GM10248 (cell line): ENCODE results near the gene PLA2G2C.
"Not testable (repeated sequence)": the region's sequence is repeated elsewhere in the genome, so short reads cannot be mapped to it uniquely, and the experiment has no call there.

Experiments
- CTCF ChIA-PET: fragments of 300-600 bp; sonication (Branson Sonifier 250); formaldehyde crosslinking; extraction: SDS; loops from one replicate; lab custom pipeline; 2021; ENCODE audit warnings: antibody characterized with exemption; lab: Yijun Ruan, JAX
- POLR2A ChIA-PET: fragments of 350-650 bp; sonication (Branson Sonifier 250); formaldehyde crosslinking; extraction: SDS; loops from one replicate; lab custom pipeline; 2020; ENCODE audit warnings: antibody characterized with exemption; lab: Yijun Ruan, JAX
- DNase-seq: peaks from one replicate; pipeline ENCODE4 v3.0.0; 2012; ENCODE audit errors: extremely low spot score
- TF ChIP-seq, protein P1 (sequence below): IDR thresholded peaks from 2 replicates; pipeline ENCODE4 v1.5.1; 2012; ENCODE audit warnings: mild to moderate bottlenecking, low read depth; ENCODE audit errors: extremely low read depth, missing control alignments, control extremely low read depth

The PLA2G2C gene

DNA sequence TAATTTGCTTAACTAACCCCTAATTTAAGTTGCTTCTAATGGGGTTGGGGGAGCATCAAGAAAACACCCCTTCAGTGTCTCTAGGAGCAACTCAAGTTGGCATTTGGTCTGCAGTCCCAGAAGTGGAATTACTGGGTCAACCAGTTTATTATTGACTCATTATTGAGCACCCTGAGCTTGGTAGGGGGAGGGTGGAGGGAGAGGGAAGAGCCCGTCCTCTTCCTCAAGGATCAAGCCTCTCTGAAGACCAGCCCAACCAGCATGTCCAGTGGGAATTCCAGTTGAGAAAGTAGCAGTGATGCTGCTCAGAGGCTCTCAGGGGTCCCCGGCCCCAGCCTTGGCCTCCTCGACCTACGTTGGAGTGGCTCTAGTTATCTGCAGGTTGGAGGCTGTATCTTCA lies 49.3 kb downstream of the PLA2G2C start:
- DNase-seq, result no peak
- ChIA-PET CTCF (interaction anchor here (1.4 to 1.5 kb wide), 2 partner anchors 11 to 35 kb away, joined by 3 read pairs; no protein-coding TSS in a partner anchor), POLR2A (no interaction called here)
- TF ChIP-seq, protein P1, sequence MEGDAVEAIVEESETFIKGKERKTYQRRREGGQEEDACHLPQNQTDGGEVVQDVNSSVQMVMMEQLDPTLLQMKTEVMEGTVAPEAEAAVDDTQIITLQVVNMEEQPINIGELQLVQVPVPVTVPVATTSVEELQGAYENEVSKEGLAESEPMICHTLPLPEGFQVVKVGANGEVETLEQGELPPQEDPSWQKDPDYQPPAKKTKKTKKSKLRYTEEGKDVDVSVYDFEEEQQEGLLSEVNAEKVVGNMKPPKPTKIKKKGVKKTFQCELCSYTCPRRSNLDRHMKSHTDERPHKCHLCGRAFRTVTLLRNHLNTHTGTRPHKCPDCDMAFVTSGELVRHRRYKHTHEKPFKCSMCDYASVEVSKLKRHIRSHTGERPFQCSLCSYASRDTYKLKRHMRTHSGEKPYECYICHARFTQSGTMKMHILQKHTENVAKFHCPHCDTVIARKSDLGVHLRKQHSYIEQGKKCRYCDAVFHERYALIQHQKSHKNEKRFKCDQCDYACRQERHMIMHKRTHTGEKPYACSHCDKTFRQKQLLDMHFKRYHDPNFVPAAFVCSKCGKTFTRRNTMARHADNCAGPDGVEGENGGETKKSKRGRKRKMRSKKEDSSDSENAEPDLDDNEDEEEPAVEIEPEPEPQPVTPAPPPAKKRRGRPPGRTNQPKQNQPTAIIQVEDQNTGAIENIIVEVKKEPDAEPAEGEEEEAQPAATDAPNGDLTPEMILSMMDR, result no peak

- TF ChIP-seq, protein P1, result no peak
- CTCF ChIA-PET, result interaction anchor here (1.4 to 1.5 kb wide), 2 partner anchors 10 to 34 kb away, joined by 3 read pairs; no protein-coding TSS in a partner anchor
- POLR2A ChIA-PET, result no interaction called here
- DNase-seq, result no peak
Observed at GRCh38 chr1:20136249-20136648, 50.1 kb downstream of the PLA2G2C start.

DNA sequence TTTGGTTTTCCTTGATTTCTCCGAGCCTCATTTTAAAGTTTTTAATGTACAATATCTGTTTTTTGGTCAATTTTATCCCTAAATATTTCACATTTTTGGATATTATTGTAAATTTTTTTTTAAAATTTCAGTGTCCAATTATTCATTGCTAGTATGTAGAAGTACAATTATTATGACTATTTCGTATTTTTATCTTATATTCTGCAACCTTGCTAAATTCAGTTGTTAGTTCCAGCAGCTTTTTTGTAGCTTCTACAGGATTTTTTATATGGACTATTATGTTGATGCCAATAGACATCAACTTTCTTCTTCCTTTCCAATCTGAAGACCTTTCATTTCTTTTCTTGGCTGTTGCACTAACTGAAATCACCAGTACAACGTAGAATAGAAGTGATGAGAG lies 51.3 kb downstream of the PLA2G2C start:
- CTCF ChIA-PET, result no interaction called here
- no peak for DNase-seq
- POLR2A ChIA-PET, result no interaction called here
- TF ChIP-seq, protein P1, result no peak

DNA sequence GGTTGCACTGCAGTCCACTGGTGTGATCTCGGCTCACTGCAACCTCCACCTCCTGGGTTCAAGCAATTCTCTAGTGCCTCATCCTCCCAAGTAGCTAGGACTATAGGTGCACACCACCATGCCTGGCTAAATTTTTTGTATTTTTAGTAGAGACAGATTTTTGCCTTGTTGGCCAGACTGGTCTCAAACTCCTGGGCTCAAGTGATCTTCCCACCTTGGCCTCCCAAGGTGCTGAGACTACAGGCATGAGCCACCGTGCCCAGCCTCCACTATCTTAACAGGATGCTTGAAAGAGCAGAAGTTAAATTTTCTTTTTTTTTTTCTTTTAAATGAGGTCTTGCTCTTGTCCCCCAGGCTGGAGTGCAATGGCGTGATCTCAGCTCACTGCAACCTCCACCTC lies 55.8 kb downstream of the PLA2G2C start:
- CTCF ChIA-PET, POLR2A ChIA-PET, DNase-seq: not testable (repeated sequence)

DNA sequence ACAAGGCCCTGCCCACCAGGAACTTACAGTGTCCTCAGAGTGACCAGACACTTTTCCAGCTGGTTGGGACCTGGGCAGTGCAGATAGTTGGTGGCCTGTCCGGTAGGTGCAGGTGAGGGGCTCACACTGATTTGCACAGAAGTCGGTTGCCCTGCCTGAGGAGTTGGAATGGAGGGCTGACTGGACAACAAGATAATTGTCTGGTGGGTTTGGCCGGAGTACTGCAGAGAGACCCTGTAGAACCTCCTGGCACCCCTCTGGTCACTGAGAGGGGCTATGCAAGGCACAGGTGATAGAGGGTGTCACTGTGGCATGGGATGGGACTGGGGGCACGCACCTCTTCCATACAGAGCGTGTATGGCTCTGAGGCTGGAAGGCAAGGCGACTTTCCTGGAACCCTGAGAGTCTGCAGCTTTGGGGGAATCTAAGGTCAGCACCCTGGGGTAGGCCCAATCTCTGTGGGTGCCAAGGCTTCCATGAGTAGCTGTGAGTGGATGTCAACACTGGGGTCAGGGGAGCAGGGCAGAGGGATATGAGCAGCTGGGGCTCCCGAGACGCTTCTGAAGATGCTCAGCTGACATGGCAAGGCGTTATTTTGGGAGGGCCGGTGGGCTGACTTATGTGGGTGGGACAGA lies 59.4 kb downstream of the PLA2G2C start:
- no peak for DNase-seq
- TF ChIP-seq, protein P1, result no peak
- CTCF ChIA-PET, result interaction anchor here (1.3 to 4.6 kb wide), 4 partner anchors 10 to 25 kb away, joined by 3 to 34 read pairs (median 10); no protein-coding TSS in a partner anchor
- POLR2A ChIA-PET, result no interaction called here

- ChIA-PET CTCF (interaction anchor here (1.1 to 4.6 kb wide), 8 partner anchors 10 to 70 kb away, joined by 3 to 34 read pairs (median 4); no protein-coding TSS in a partner anchor), POLR2A (no interaction called here)
- TF ChIP-seq, protein P1, result no peak
- DNase-seq, result peak; percentile 72
Observed at GRCh38 chr1:20126041-20126805, 60.1 kb downstream of the PLA2G2C start.
